GM23338 (cell line): ENCODE results near the gene EIF1B. TPM values are rescaled to one million over a fixed set of nuclear protein-coding genes. Genes with fewer than 3 reads are reported as not detected.
A peak's percentile ranks its signal among the peaks of the same experiment; 100 is the strongest.

ENCODE experiments used
- ATAC-seq: fragments of 200-7000 bp; cut with Tn5 transposase; 3 replicates; pipeline ENCODE4 v1.9.1; 2020
- DNase-seq: peaks from one replicate; pipeline ENCODE4 v3.0.0-alpha.2; 2015; ENCODE audit warnings: low spot score
- H2AFZ ChIP-seq: fragments of 200-600 bp; sonication (generic); 2 replicates; pipeline ENCODE4 v1.8.0; 2016; ENCODE audit warnings: antibody characterized with exemption, mild to moderate bottlenecking, moderate library complexity
- H3F3A ChIP-seq: fragments of 200-600 bp; sonication (generic); replicated peaks from 2 replicates; pipeline ENCODE4 v1.8.0; 2017; ENCODE audit warnings: antibody characterized with exemption, mixed run types, low read depth
- H3K27ac ChIP-seq: fragments of 200-600 bp; sonication (generic); 2 replicates; pipeline ENCODE4 v1.6.1; 2016; ENCODE audit warnings: low read depth
- H3K27me3 ChIP-seq: fragments of 200-600 bp; sonication (generic); 2 replicates; pipeline ENCODE4 v1.8.0; 2016; ENCODE audit warnings: mild to moderate bottlenecking, mixed run types, moderate library complexity; ENCODE audit not compliant: insufficient read depth
- H3K36me3 ChIP-seq: fragments of 200-600 bp; sonication (generic); 2 replicates; pipeline ENCODE4 v1.8.0; 2016; ENCODE audit warnings: mild to moderate bottlenecking; ENCODE audit not compliant: insufficient read depth
- H3K4me1 ChIP-seq: fragments of 200-600 bp; sonication (generic); 2 replicates; pipeline ENCODE4 v1.8.0; 2016; ENCODE audit warnings: mild to moderate bottlenecking, moderate library complexity; ENCODE audit not compliant: insufficient read depth
- H3K4me2 ChIP-seq: fragments of 200-600 bp; sonication (generic); 2 replicates; pipeline ENCODE4 v1.7.1; 2017; ENCODE audit warnings: mixed run types
- H3K4me3 ChIP-seq: fragments of 200-600 bp; sonication (generic); 2 replicates; pipeline ENCODE4 v1.6.1; 2016; ENCODE audit warnings: mixed run types
- H3K79me2 ChIP-seq: fragments of 200-600 bp; sonication (generic); replicated peaks from 2 replicates; pipeline ENCODE4 v1.8.0; 2017; ENCODE audit warnings: mild to moderate bottlenecking; ENCODE audit not compliant: insufficient read depth
- H3K9me2 ChIP-seq: fragments of 200-600 bp; sonication (generic); 2 replicates; pipeline ENCODE4 v1.8.0; 2017; ENCODE audit not compliant: insufficient read depth
- H4K20me1 ChIP-seq: fragments of 200-600 bp; sonication (generic); replicated peaks from 2 replicates; pipeline ENCODE4 v1.8.0; 2017; ENCODE audit warnings: mild to moderate bottlenecking; ENCODE audit not compliant: insufficient read depth
- H3K27ac Mint-ChIP-seq: 2 replicates; pipeline ENCODE4 v1.8.0; 2020; ENCODE audit warnings: inconsistent platforms, mild to moderate bottlenecking, moderate library complexity, mixed read lengths
- H3K27me3 Mint-ChIP-seq: 3 replicates; pipeline ENCODE4 v1.8.0; 2022; ENCODE audit warnings: low read depth, mild to moderate bottlenecking, moderate library complexity, mixed read lengths, inconsistent platforms; ENCODE audit not compliant: insufficient read depth, poor library complexity
- H3K36me3 Mint-ChIP-seq: 3 replicates; pipeline ENCODE4 v1.8.0; 2021; ENCODE audit warnings: low read depth, mild to moderate bottlenecking, inconsistent platforms, moderate library complexity, mixed read lengths
- H3K4me1 Mint-ChIP-seq: 3 replicates; pipeline ENCODE4 v1.8.0; 2020; ENCODE audit warnings: mild to moderate bottlenecking, inconsistent platforms, mixed read lengths
- H3K4me3 Mint-ChIP-seq: 3 replicates; pipeline ENCODE4 v1.8.0; 2021; ENCODE audit warnings: moderate library complexity, mild to moderate bottlenecking, inconsistent platforms, mixed read lengths
- H3K9me3 Mint-ChIP-seq: 3 replicates; pipeline ENCODE4 v1.8.0; 2020; ENCODE audit warnings: moderate library complexity, mild to moderate bottlenecking, inconsistent platforms, mixed read lengths
- CREB1 ChIP-seq: fragments of 250-450 bp; sonication (Bioruptor Pico); IDR thresholded peaks from 2 replicates; pipeline ENCODE4 v1.5.0; 2020; ENCODE audit warnings: low read depth, mild to moderate bottlenecking, moderate library complexity
- CTCF ChIP-seq, 2 experiments: fragments of 200-600 bp in 1 of 2; sonication (generic) in 1 of 2; conservative IDR thresholded peaks; 2 replicates each; pipeline versions ENCODE4 v1.5.1 to v1.6.1; 2016 to 2017; ENCODE audit warnings: antibody characterized with exemption in 2 of 2, low read depth in 2 of 2, mild to moderate bottlenecking in 2 of 2, moderate library complexity in 1 of 2
- EZH2 ChIP-seq: fragments of 200-600 bp; sonication (generic); IDR thresholded peaks from one replicate; pipeline ENCODE4 v1.8.0; 2017; ENCODE audit warnings: antibody characterized with exemption, mild to moderate bottlenecking, low read depth; ENCODE audit not compliant: unreplicated experiment
- JUNB ChIP-seq: IDR thresholded peaks from one replicate; pipeline ENCODE4 v1.6.1; 2016; ENCODE audit warnings: antibody characterized with exemption; ENCODE audit not compliant: unreplicated experiment
- NANOG ChIP-seq: IDR thresholded peaks from 2 replicates; pipeline ENCODE4 v1.6.1; 2016; ENCODE audit warnings: antibody characterized with exemption, borderline replicate concordance
- POLR2AphosphoS5 ChIP-seq: IDR thresholded peaks from 2 replicates; pipeline ENCODE4 v1.6.1; 2016; ENCODE audit warnings: antibody characterized with exemption, low read depth
- ZNF114 ChIP-seq: fragments of 250-450 bp; sonication (Bioruptor Pico); IDR thresholded peaks from 2 replicates; pipeline ENCODE4 v1.5.0; 2020; ENCODE audit warnings: mild to moderate bottlenecking, moderate library complexity
- ZNF331 ChIP-seq: fragments of 250-450 bp; sonication (Bioruptor Pico); IDR thresholded peaks from 2 replicates; pipeline ENCODE4 v1.5.0; 2020; ENCODE audit warnings: low read depth, mild to moderate bottlenecking, moderate library complexity
- ZNF462 ChIP-seq: fragments of 250-450 bp; sonication (Bioruptor Pico); IDR thresholded peaks from 2 replicates; pipeline ENCODE4 v1.5.0; 2020; ENCODE audit warnings: mild to moderate bottlenecking, moderate library complexity
- polyA plus RNA-seq: library from polyadenylated mRNA; unstranded; fragments of >200 nt; fragmentation: Nextera tagmentation; extraction: Ambion mirVana; gene quantifications from 2 replicates; pipeline ENCODE4 v1.2.1, GENCODE V29; 2016
- total RNA-seq: library from RNA; depleted of rRNA; stranded (reverse); fragments of >200 nt; shearing (Covaris generic); gene quantifications from 2 replicates; pipeline ENCODE4 v1.2.3, GENCODE V29; 2014
- TF ChIP-seq, protein P1 (sequence below): IDR thresholded peaks from 2 replicates; pipeline ENCODE4 v1.6.1; 2016; ENCODE audit warnings: antibody characterized with exemption

Gene EIF1B
- total and polyA plus RNA-seq, 2 experiments from 2014 or later, result 24.4 to 229 TPM

DNA sequence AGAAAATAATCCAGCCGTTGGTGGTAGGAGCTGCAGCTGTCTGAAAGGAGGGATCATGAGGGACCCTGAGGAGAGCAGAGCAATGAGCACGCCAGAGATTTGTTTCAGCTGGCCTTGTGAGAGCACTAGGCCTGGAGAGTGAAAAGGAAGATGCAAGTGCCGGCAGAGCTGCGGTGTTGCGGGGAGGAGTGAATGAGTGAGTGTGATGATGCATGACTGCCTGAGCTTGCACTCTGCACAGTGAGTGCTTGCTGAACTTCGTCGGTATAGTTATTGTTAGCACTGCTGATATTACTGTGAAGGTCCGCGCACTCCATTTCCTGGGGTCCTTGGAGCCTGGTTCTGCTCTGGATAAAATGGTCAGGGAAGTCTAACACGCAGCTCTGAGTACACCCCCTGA, 23.2 kb downstream of the EIF1B start:
- Mint-ChIP-seq H3K27ac (no peak overlapping the region), H3K4me1 (peaks cover 28% of the 10 kb centered on the region), H3K9me3 (no peaks in the 10 kb centered on the region), H3K36me3 (no peaks in the 10 kb centered on the region), H3K27me3 (peaks cover 2% of the 10 kb centered on the region), H3K4me3 (no peak overlapping the region)
- Histone ChIP-seq H3K27me3 (no peaks in the 10 kb centered on the region), H3K4me1 (peaks cover 22% of the 10 kb centered on the region), H4K20me1 (no peaks in the 10 kb centered on the region), H3K27ac (no peak overlapping the region), H3K9me2 (peaks cover 20% of the 10 kb centered on the region; the same call in 1 of the 2 replicates), H3K4me3 (no peak overlapping the region), H3F3A (no peaks in the 10 kb centered on the region), H3K36me3 (no peaks in the 10 kb centered on the region), H3K79me2 (no peaks in the 10 kb centered on the region), H3K4me2 (no peak overlapping the region), H2AFZ (peak overlapping the region; percentile 72; the same call in 1 of the 2 replicates)
- DNase-seq (no peak), ATAC-seq (no peak)
- TF ChIP-seq, protein P1, sequence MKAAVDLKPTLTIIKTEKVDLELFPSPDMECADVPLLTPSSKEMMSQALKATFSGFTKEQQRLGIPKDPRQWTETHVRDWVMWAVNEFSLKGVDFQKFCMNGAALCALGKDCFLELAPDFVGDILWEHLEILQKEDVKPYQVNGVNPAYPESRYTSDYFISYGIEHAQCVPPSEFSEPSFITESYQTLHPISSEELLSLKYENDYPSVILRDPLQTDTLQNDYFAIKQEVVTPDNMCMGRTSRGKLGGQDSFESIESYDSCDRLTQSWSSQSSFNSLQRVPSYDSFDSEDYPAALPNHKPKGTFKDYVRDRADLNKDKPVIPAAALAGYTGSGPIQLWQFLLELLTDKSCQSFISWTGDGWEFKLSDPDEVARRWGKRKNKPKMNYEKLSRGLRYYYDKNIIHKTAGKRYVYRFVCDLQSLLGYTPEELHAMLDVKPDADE, result no peak
- TF ChIP-seq CTCF (conservative IDR thresholded peaks at IDR 0.05; ENCODE audit: low read depth in 2 of 2) (no peak), ZNF114 (CRISPR knock-in tag) (no peak)

GRCh38 chr3:40333416-40333815, 23.9 kb downstream of the EIF1B start:
- Histone ChIP-seq H3K4me2 (no peak overlapping the region), H3K4me3 (no peak overlapping the region)
- no peak for TF ChIP-seq CREB1
- TF ChIP-seq ZNF462 (CRISPR knock-in tag), result no peak
- TF ChIP-seq NANOG, result no peak
- no peak for TF ChIP-seq ZNF114 (CRISPR knock-in tag)
- TF ChIP-seq EZH2, result no peak
- no peak for TF ChIP-seq JUNB
- TF ChIP-seq POLR2AphosphoS5, result no peak
- no peak for TF ChIP-seq ZNF331
- no peak for TF ChIP-seq CTCF (conservative IDR thresholded peaks at IDR 0.05; ENCODE audit: low read depth in 2 of 2)

More at GRCh38 chr3:40333416-40333815, 23.9 kb downstream of the EIF1B start:
- Histone ChIP-seq H3K4me1 (peaks cover 15% of the 10 kb centered on the region), H3K27ac (no peak overlapping the region), H3K36me3 (no peaks in the 10 kb centered on the region), H4K20me1 (no peaks in the 10 kb centered on the region), H2AFZ (peak overlapping the region; percentile 72; the same call in 1 of the 2 replicates), H3K27me3 (no peaks in the 10 kb centered on the region), H3F3A (no peaks in the 10 kb centered on the region), H3K9me2 (peaks cover 20% of the 10 kb centered on the region; the same call in 1 of the 2 replicates), H3K79me2 (no peaks in the 10 kb centered on the region)
- H3K36me3 Mint-ChIP-seq, result no peaks in the 10 kb centered on the region
- peaks cover 21% of the 10 kb centered on the region for H3K4me1 Mint-ChIP-seq
- peaks cover 2% of the 10 kb centered on the region for H3K27me3 Mint-ChIP-seq
- ATAC-seq (no peak), DNase-seq (no peak)
- H3K4me3 Mint-ChIP-seq, result no peak overlapping the region
- H3K9me3 Mint-ChIP-seq, result no peaks in the 10 kb centered on the region
- H3K27ac Mint-ChIP-seq, result no peak overlapping the region
